HG02763 (cell line): ENCODE measurements around the gene SPATA13.

Source experiments
- ATAC-seq: cut with Tn5 transposase; IDR thresholded peaks from one replicate; pipeline ENCODE4 v1.9.1; 2021; ENCODE audit warnings: mild to moderate bottlenecking, moderate library complexity; ENCODE audit not compliant: unreplicated experiment

The SPATA13 gene

DNA sequence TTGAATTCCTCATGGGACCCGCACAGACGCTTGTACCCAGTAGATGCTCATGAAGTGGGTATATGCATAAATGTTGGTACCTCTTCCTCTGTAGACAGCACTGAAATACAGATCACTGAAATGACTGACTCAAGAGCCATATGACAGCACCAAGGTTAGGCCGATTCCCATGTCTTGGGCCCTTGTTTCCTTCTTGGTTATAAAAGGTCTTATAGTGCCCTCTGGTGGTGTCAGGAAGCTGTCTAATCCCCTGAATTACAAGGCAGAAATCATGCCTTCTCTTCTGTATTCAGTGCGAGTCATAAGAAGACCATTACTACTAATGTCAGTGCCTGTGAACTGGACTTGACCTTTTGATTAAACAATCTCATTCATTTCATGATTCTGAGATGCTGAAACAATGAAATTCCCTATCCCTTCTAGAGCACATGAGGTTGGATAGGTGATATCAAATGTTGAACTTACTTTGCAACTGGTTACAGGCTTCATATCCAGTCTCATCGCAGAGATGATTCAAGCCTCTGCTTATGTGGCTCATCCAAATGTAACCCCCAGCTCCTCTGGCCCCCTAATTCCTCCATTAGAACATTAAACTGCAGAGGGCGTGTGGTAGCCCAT, 59.7 kb downstream of the SPATA13 start:
- ATAC-seq, result peak; percentile 46

GRCh38 chr13:24221007-24221406, 60.5 kb downstream of the SPATA13 start:
- no peak for ATAC-seq

GRCh38 chr13:24222756-24223155, 62.2 kb downstream of the SPATA13 start:
- ATAC-seq, result no peak

- ATAC-seq, result no peak
Measured at GRCh38 chr13:24223341-24224231, 63.1 kb downstream of the SPATA13 start.

- no peak for ATAC-seq
Measured at GRCh38 chr13:24224232-24224680, 63.7 kb downstream of the SPATA13 start.

- no peak for ATAC-seq
Measured at GRCh38 chr13:24225062-24225461, 64.5 kb downstream of the SPATA13 start.

DNA sequence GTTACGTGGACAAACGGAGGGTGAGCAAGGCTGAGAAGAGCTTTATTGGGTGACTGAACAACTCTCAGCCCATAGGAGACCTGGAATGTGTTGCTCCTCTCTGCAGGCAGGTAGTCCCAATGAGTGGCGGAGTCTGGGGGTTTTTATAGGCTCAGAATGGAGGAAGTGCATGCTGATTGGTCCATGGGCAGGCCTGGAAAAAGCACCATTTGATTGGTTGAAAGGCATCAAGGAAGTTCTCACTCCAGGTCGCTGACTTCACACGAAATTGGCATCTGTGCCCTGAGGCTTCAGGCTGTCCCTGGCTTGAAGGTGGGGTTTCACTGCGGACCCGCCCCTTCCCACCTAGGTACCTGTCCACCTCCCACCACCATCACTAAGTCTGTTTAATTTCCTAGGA, 65.4 kb downstream of the SPATA13 start:
- no peak for ATAC-seq

DNA sequence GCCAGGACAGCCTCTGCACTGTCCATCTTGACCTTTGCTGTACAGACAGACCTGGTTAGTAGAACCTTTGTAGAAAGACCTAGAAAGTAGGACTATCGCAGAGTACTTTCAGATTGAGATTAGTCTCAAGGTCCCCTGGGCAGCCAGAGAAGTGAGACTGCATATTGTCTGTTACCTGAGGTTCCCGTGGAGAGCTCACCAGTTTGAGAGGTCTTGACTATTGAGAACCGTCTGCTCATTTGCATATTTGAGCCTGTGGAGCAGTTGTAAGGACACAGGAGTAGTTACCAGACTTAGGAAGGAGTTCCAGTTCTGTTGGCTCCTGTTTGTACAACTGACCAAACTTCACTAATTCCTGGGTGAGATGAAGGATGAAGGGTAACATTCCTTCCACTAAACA, 66.2 kb downstream of the SPATA13 start:
- ATAC-seq, result no peak

DNA sequence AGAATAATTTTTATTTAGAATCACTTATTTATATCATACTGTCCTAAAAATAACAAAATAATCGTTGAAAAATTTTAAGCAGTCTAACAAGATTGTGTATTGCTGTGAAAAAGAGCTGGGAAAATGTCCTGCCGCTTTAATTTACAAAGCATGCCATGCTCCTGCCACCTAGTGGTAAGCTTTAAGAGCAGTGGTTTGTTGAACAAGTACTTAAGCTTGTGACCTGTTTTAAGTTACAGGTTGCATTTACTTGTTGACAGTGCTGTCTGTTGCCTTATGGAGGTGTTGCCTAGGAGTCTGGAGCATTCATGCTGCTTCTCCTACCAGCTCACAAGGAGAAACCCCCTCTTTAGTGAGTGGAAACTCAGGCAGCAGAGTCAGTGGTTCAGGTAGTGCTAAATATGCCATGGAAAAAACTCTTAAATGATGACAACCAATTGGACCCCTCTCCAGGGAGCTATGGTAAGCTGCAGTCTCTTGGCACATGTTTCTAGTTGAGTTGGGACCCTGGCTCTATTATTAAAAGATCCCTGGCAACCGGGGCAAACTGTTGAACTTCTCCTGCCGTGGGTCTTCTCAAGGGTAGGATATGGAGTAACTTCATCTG, 68.4 kb downstream of the SPATA13 start:
- no peak for ATAC-seq

GRCh38 chr13:24230428-24231072, 70.0 kb downstream of the SPATA13 start:
- no peak for ATAC-seq

DNA sequence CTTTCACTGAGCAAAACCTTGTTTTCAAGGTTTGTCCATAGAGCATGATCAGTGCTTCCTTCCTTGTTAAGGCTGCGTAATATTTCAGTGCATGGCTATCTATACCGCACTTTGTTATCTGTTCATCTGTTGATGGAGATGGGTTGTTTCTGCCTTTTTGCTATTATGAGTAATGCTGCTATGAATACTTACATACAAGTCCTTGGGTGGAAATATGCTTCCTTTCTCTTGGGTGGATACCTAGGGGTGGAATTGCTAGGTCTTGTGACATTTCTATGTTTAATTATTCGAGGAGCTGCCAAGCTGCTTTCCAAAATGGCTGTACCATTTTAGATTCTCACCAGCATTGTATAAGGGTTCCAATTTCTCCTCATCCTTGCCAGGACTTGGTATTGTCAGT, 70.9 kb downstream of the SPATA13 start:
- ATAC-seq, result no peak

GRCh38 chr13:24232037-24232436, 71.5 kb downstream of the SPATA13 start:
- no peak for ATAC-seq

DNA sequence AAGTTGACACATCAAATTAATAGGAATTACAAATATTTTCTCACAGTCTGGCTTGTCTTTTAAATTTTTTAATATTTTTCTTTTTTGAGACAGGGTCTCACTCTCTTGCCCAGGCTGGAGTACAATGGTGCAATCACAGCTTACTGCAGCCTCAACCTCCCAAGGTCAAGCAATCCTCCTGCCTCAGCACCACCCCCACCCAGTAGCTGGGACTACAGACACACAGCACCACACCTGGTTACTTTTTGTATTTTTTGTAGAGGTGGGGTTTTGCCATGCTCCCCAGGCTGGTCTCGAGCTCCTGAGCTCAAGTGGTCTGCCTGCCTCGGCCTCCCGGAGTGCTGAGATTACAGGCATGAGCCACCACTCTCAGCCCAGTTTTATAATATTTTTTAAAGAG, 72.0 kb downstream of the SPATA13 start:
- ATAC-seq, result no peak

- no peak for ATAC-seq
Measured at GRCh38 chr13:24233351-24233901, 72.9 kb downstream of the SPATA13 start.

- ATAC-seq, result no peak
Measured at GRCh38 chr13:24234200-24234915, 73.8 kb downstream of the SPATA13 start.

DNA sequence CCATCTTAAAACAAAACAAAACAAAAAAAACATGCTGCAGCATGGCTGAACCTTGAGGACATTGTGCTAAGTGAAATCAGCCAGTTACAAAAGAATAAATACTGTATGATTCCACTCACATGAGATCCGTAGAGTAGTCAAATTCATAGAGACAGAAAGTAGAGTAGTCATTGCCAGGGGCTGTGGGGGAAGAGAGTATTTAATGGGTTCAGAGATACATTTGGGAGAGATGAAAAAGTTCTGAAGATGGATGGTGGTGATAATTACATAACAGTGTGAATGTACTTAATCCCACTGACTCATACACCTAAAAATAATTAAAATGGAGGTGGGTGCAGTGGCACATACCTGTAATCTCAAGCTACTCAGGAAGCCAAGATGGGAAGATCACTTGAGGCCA, 76.8 kb downstream of the SPATA13 start:
- no peak for ATAC-seq

DNA sequence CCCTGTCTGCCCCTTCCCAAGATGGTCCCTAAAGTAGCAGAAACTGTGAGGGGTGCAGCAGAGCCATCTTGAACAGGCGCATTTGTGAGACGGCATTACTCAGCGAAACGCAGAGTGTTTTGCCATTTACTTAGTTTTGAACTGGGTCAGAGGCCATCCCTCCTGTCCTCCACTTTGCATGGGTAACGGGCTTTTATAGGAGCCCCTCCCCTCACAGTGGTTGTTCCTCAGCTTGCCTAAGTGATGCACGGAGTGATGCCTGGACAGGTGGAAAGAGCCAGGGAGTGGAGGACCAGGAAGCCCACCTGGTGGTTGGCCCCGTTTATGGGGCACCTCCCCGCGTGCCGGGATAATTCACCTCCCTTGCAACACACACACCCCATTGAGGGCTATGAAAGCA, 80.8 kb downstream of the SPATA13 start:
- no peak for ATAC-seq

GRCh38 chr13:24242100-24242499, 81.6 kb downstream of the SPATA13 start:
- ATAC-seq, result no peak

DNA sequence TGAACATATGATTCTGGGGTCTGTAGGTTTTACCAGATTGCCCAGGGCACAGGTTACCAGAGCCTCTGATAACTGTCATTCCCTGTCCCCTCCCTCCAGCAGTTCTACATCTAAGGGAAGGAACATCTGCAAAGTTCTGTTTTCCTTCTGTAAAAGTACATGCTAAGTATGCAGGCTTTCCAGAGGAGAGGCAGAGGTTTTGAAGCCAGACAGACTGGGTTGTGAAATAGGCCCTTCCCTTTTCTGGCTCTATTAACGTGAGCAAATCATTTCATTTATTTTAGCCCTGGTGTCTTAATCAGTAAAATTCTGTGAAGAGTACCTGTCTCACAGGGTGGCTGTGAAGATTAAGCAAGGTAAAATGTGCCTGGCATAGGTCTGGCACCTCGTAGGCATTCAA, 82.8 kb downstream of the SPATA13 start:
- no peak for ATAC-seq

GRCh38 chr13:24244802-24245201, 84.3 kb downstream of the SPATA13 start:
- ATAC-seq, result no peak
